Stimulated activated CD8-positive, alpha-beta memory T cell treated with anti-CD3 and anti-CD28 coated beads, Interleukin-4, amount 100 ng/mL, for 24 hours (primary cell): ENCODE data around the gene CHI3L1.

Source experiments
- DNase-seq: peaks from one replicate; pipeline ENCODE4 v3.0.0-alpha.2; 2020; ENCODE audit warnings: low read depth

CHI3L1 gene

GRCh38 chr1:203133970-203134725 lies 52.4 kb downstream of the CHI3L1 start:
- no peak for DNase-seq

- no peak for DNase-seq
Measured at GRCh38 chr1:203131548-203132200, 54.8 kb downstream of the CHI3L1 start.

- no peak for DNase-seq
Measured at GRCh38 chr1:203130358-203130985, 56.0 kb downstream of the CHI3L1 start.

- DNase-seq, result no peak
Measured at GRCh38 chr1:203129501-203130231, 56.8 kb downstream of the CHI3L1 start.
